Caco-2 (cell line): ENCODE results near the gene CSTPP1. TPM values are rescaled to one million over a fixed set of nuclear protein-coding genes. Genes with fewer than 3 reads are reported as not detected.
A peak's percentile ranks its signal among the peaks of the same experiment; 100 is the strongest.

Experiments
- BruUV-seq: library from RNA; stranded (reverse); fragments of 400-500 nt; replicated peaks from 2 replicates; lab custom pipeline; 2021; lab: Mats Ljungman, UMichigan
- CTCF ChIA-PET: fragments of 300-600 bp; sonication (Branson Sonifier 250); formaldehyde crosslinking; loops from one replicate; lab custom pipeline; 2022; ENCODE audit warnings: antibody characterized with exemption; lab: Charles Lee
- POLR2A ChIA-PET: fragments of 300-600 bp; sonication (Branson Sonifier 250); formaldehyde crosslinking; loops from one replicate; lab custom pipeline; 2022; ENCODE audit warnings: antibody characterized with exemption; lab: Charles Lee
- DNase-seq, 2 experiments: peaks; one replicate each; pipeline versions ENCODE4 v3.0.0 to v3.0.0-alpha.2; 2020 to 2022
- H3K27me3 ChIP-seq: replicated peaks from 2 replicates; pipeline ENCODE4 v1.6.0; 2011; ENCODE audit warnings: low read length; ENCODE audit not compliant: control insufficient read depth, insufficient read depth
- H3K36me3 ChIP-seq: 2 replicates; pipeline ENCODE4 v1.5.1; 2011; ENCODE audit warnings: low read length; ENCODE audit not compliant: control insufficient read depth, insufficient read depth
- H3K4me1 ChIP-seq: fragments of 250-450 bp; sonication (Bioruptor Pico); 2 replicates; pipeline ENCODE4 v1.5.1; 2020; ENCODE audit warnings: mild to moderate bottlenecking
- H3K4me3 ChIP-seq: 2 replicates; pipeline ENCODE4 v1.5.1; 2011; ENCODE audit warnings: low read depth, mild to moderate bottlenecking, control low read depth, low read length
- H3K9me3 ChIP-seq: fragments of 250-450 bp; sonication (Bioruptor Pico); 2 replicates; pipeline ENCODE4 v1.5.1; 2020; ENCODE audit warnings: mild to moderate bottlenecking, moderate library complexity
- H3K27ac Mint-ChIP-seq: one replicate; pipeline ENCODE4 v1.8.0; 2022; ENCODE audit warnings: mixed read lengths; ENCODE audit not compliant: unreplicated experiment
- H3K27me3 Mint-ChIP-seq: one replicate; pipeline ENCODE4 v1.8.0; 2022; ENCODE audit warnings: mixed read lengths; ENCODE audit not compliant: insufficient read depth, unreplicated experiment
- H3K36me3 Mint-ChIP-seq: one replicate; pipeline ENCODE4 v1.8.0; 2022; ENCODE audit warnings: mild to moderate bottlenecking, mixed read lengths; ENCODE audit not compliant: insufficient read depth, unreplicated experiment
- H3K4me1 Mint-ChIP-seq: one replicate; pipeline ENCODE4 v1.8.0; 2022; ENCODE audit warnings: low read depth, mixed read lengths; ENCODE audit not compliant: unreplicated experiment
- H3K4me3 Mint-ChIP-seq: one replicate; pipeline ENCODE4 v1.8.0; 2022; ENCODE audit warnings: mild to moderate bottlenecking, moderate library complexity, mixed read lengths; ENCODE audit not compliant: unreplicated experiment
- H3K9me3 Mint-ChIP-seq: one replicate; pipeline ENCODE4 v1.8.0; 2022; ENCODE audit warnings: mixed read lengths; ENCODE audit not compliant: unreplicated experiment
- CTCF ChIP-seq, 2 experiments: fragments of 200-600 bp in 1 of 2; IDR thresholded peaks; 1 replicate in 1 of 2; 2 replicates in 1 of 2; pipeline versions ENCODE4 v1.5.1 to v1.8.0; 2011 to 2022; ENCODE audit warnings: antibody characterized with exemption in 1 of 2, control low read depth in 1 of 2, inconsistent platforms in 1 of 2, low read depth in 1 of 2, low read length in 1 of 2, mild to moderate bottlenecking in 1 of 2, moderate library complexity in 1 of 2; ENCODE audit not compliant: insufficient read depth in 1 of 2, severe bottlenecking in 1 of 2, unreplicated experiment in 1 of 2
- intact Hi-C: fragments of 100-400 bp; cut with micrococcal nuclease; formaldehyde crosslinking; loops from one replicate; pipeline ENCODE4 v1.10.0; 2022; ENCODE audit not compliant: unreplicated experiment
- total RNA-seq: library from RNA; stranded (reverse); gene quantifications from 2 replicates; pipeline ENCODE4 v1.2.3, GENCODE V29; 2022

Gene CSTPP1
- total RNA-seq, 1 experiment from 2014 or later = 22.9 TPM

GRCh38 chr11:46942172-46942571 is 5.6 kb downstream of the CSTPP1 start:
- no peak for DNase-seq
- no TSS peak for BruUV-seq
- Mint-ChIP-seq H3K27me3 (no peaks in the 10 kb centered on the region), H3K27ac (no peak overlapping the region), H3K4me1 (peaks cover 7% of the 10 kb centered on the region), H3K36me3 (peaks cover 22% of the 10 kb centered on the region), H3K4me3 (no peak overlapping the region), H3K9me3 (no peaks in the 10 kb centered on the region)
- POLR2A ChIA-PET = no interaction called here
- no peak for TF ChIP-seq CTCF (IDR thresholded peaks at IDR 0.05; ENCODE audit: insufficient read depth in 1 of 2, low read depth in 1 of 2, low read length in 1 of 2, severe bottlenecking in 1 of 2, unreplicated experiment in 1 of 2)
- H3K4me3 ChIP-seq = no peak overlapping the region
- H3K9me3 ChIP-seq = no peaks in the 10 kb centered on the region
- H3K27me3 ChIP-seq = no peaks in the 10 kb centered on the region
- intact Hi-C loops = no loop called here
- H3K36me3 ChIP-seq = peaks cover 2% of the 10 kb centered on the region; the same call in 1 of the 2 replicates
- H3K4me1 ChIP-seq = peaks cover 14% of the 10 kb centered on the region
- CTCF ChIA-PET = no interaction called here

- intact Hi-C loops = no loop called here
- ChIA-PET CTCF (interaction anchor here (0.7 kb wide), 1 partner anchor 182 kb away, joined by 4 read pairs; no protein-coding TSS in a partner anchor), POLR2A (no interaction called here)
- Mint-ChIP-seq H3K36me3 (peaks cover 15% of the 10 kb centered on the region), H3K27me3 (no peaks in the 10 kb centered on the region), H3K4me1 (peaks cover 14% of the 10 kb centered on the region), H3K4me3 (no peak overlapping the region), H3K27ac (peak overlapping the region; percentile 7), H3K9me3 (no peaks in the 10 kb centered on the region)
- H3K9me3 ChIP-seq = no peaks in the 10 kb centered on the region
- H3K27me3 ChIP-seq = no peaks in the 10 kb centered on the region
- BruUV-seq = no TSS peak
- no peak for TF ChIP-seq CTCF (IDR thresholded peaks at IDR 0.05; ENCODE audit: insufficient read depth in 1 of 2, low read depth in 1 of 2, low read length in 1 of 2, severe bottlenecking in 1 of 2, unreplicated experiment in 1 of 2)
- peaks cover 31% of the 10 kb centered on the region for H3K4me1 ChIP-seq
- H3K36me3 ChIP-seq = peaks cover 2% of the 10 kb centered on the region; the same call in 1 of the 2 replicates
- DNase-seq = peak in 1 of 2 experiments; percentile 8
- no peak overlapping the region for H3K4me3 ChIP-seq
These were observed 8.0 kb downstream of the CSTPP1 start for GRCh38 chr11:46944356-46945075.

- Mint-ChIP-seq H3K4me3 (no peak overlapping the region), H3K27ac (no peak overlapping the region), H3K36me3 (peaks cover 6% of the 10 kb centered on the region), H3K27me3 (no peaks in the 10 kb centered on the region), H3K4me1 (peaks cover 7% of the 10 kb centered on the region), H3K9me3 (no peaks in the 10 kb centered on the region)
- ChIA-PET CTCF (interaction anchor here (0.5 to 1.3 kb wide), 3 partner anchors 205 to 507 kb away, joined by 3 to 7 read pairs (median 4); no protein-coding TSS in a partner anchor), POLR2A (interaction anchor here (0.6 to 1.3 kb wide), 3 partner anchors 11 to 25 kb away, joined by 3 to 6 read pairs (median 4); partner anchors contain the start of gene CSTPP1)
- Histone ChIP-seq H3K36me3 (peaks cover 2% of the 10 kb centered on the region; the same call in 1 of the 2 replicates), H3K27me3 (no peaks in the 10 kb centered on the region), H3K4me3 (no peak overlapping the region), H3K9me3 (no peaks in the 10 kb centered on the region), H3K4me1 (peaks cover 26% of the 10 kb centered on the region)
- peak in 1 of 2 experiments; percentile 3 for DNase-seq
- no TSS peak for BruUV-seq
- intact Hi-C loops = no loop called here
- no peak for TF ChIP-seq CTCF (IDR thresholded peaks at IDR 0.05; ENCODE audit: insufficient read depth in 1 of 2, low read depth in 1 of 2, low read length in 1 of 2, severe bottlenecking in 1 of 2, unreplicated experiment in 1 of 2)
These were observed 11.0 kb downstream of the CSTPP1 start for GRCh38 chr11:46947399-46948077.
